Measurements from ENCODE around the gene KCNAB2. TPM values are rescaled to one million over a fixed set of nuclear protein-coding genes. Genes with fewer than 3 reads are reported as not detected.

Gene KCNAB2
- total and polyA plus RNA-seq, 2 donors (not counting 1 experiment from before 2014, with no cell fraction given), result 90.7 to 143 TPM

DNA sequence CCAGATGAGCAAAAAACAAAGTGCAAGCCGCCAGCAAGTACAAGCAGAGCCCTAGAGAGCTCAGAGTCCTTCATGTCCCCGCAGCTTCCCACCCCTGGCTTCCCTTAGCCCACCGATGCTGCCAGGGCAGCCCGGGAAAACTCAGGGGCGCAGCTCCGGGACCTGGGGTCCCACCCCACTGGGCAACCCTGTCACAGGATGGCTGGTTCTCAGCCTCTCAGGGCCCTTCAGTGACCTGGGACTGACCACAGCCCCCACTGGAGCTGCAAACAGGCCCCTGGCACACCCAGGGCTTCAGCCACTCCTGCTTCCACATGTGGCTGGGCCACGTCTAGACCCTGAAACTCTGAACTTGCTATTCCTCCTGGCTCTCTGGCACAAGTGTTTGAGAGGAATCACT is 84.9 kb downstream of the KCNAB2 start:
- intact Hi-C loops (cut with micrococcal nuclease), result no loop called here
- Histone ChIP-seq H4K20me1 (ENCODE audit: control insufficient read depth, insufficient read depth, low read length, poor library complexity, severe bottlenecking) (no peaks in the 10 kb centered on the region), H3K27me3 (replicated peaks in 1 of 4; ENCODE audit: control extremely low read depth in 1 of 4, control insufficient read depth in 3 of 4, insufficient read depth in 4 of 4, low read length in 3 of 4) (peaks cover 0 to 6% (median 0%) of the 10 kb centered on the region in 4 experiments), H3K9me3 (ENCODE audit: control extremely low read depth in 1 of 3, control insufficient read depth in 2 of 3, insufficient read depth in 1 of 3, low read length in 2 of 3) (peaks cover 0 to 29% (median 0%) of the 10 kb centered on the region in 3 donors), H3K36me3 (replicated peaks in 1 of 2; ENCODE audit: control extremely low read depth in 1 of 2, control insufficient read depth in 1 of 2, extremely low read depth in 1 of 2, insufficient read depth in 2 of 2, low read length in 1 of 2) (no peaks in the 10 kb centered on the region), H3K27ac (ENCODE audit: low read length in 2 of 2) (no peak overlapping the region), H3K9ac (ENCODE audit: low read length) (no peak overlapping the region), H3K4me2 (replicated peaks; ENCODE audit: low read depth, low read length, poor library complexity, severe bottlenecking) (no peak overlapping the region), H3K4me1 (ENCODE audit: control insufficient read depth in 2 of 2, insufficient read depth in 2 of 2, low read length in 2 of 2) (no peaks in the 10 kb centered on the region), H3K79me2 (ENCODE audit: control insufficient read depth, insufficient read depth, low read length) (no peaks in the 10 kb centered on the region), H3K4me3 (ENCODE audit: control extremely low read depth in 1 of 5, extremely low read depth in 1 of 5, insufficient read depth in 1 of 5, low read depth in 2 of 5, low read length in 4 of 5) (no peak overlapping the region), H2AFZ (ENCODE audit: insufficient read depth, low read depth, low read length, poor library complexity, severe bottlenecking) (no peak overlapping the region)
- H3K4me3 Mint-ChIP-seq, result no peak overlapping the region
- peaks cover 8% of the 10 kb centered on the region for H3K9me3 Mint-ChIP-seq (ENCODE audit: insufficient read depth)
- TF ChIP-seq, protein P1, sequence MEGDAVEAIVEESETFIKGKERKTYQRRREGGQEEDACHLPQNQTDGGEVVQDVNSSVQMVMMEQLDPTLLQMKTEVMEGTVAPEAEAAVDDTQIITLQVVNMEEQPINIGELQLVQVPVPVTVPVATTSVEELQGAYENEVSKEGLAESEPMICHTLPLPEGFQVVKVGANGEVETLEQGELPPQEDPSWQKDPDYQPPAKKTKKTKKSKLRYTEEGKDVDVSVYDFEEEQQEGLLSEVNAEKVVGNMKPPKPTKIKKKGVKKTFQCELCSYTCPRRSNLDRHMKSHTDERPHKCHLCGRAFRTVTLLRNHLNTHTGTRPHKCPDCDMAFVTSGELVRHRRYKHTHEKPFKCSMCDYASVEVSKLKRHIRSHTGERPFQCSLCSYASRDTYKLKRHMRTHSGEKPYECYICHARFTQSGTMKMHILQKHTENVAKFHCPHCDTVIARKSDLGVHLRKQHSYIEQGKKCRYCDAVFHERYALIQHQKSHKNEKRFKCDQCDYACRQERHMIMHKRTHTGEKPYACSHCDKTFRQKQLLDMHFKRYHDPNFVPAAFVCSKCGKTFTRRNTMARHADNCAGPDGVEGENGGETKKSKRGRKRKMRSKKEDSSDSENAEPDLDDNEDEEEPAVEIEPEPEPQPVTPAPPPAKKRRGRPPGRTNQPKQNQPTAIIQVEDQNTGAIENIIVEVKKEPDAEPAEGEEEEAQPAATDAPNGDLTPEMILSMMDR (IDR thresholded peaks at IDR 0.05), result no peak
- TF ChIP-seq EZH2 (IDR thresholded peaks at IDR 0.05; ENCODE audit: borderline replicate concordance, insufficient read depth, low read depth, low read length, poor library complexity, severe bottlenecking), result no peak
- peaks cover 3% of the 10 kb centered on the region for H3K4me1 Mint-ChIP-seq
- ChIA-PET CTCF (no interaction called here), POLR2A (no interaction called here)
- no peak for DNase-seq
- peaks cover 9% of the 10 kb centered on the region for H3K27me3 Mint-ChIP-seq
- ATAC-seq (ENCODE audit: low read depth), result no peak
- 87% methylated on average over 7 of the region's 7 CpGs for WGBS (ENCODE audit: insufficient coverage)
- H3K27ac Mint-ChIP-seq, result no peak overlapping the region

DNA sequence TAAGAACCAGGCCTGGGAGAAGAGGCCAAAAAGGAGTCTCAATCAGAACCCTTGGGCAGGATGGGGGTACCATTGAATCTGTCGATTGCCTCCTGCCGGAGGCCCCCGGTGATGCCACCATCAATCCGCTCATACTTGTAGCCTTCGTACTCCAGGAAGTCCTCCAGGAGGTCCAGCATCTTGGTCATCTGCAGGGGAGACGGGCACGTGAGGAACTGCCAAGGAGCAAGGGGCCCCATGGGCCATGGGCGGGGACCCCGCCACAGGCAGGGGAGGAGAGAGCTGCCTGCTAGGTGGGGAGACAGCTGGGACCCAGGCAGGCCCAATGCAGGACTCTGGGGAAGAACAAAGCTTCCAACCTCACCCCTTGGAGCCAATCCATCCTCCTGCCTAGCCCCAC is 85.9 kb downstream of the KCNAB2 start:
- DNase-seq, result no peak
- no peak overlapping the region for H3K4me2 ChIP-seq (replicated peaks; ENCODE audit: low read depth, low read length, poor library complexity, severe bottlenecking)
- H3K4me3 ChIP-seq (ENCODE audit: control extremely low read depth in 1 of 5, extremely low read depth in 1 of 5, insufficient read depth in 1 of 5, low read depth in 2 of 5, low read length in 4 of 5), result no peak overlapping the region
- H3K4me1 ChIP-seq (ENCODE audit: control insufficient read depth in 2 of 2, insufficient read depth in 2 of 2, low read length in 2 of 2), result no peaks in the 10 kb centered on the region
- H3K36me3 ChIP-seq (replicated peaks in 1 of 2; ENCODE audit: control extremely low read depth in 1 of 2, control insufficient read depth in 1 of 2, extremely low read depth in 1 of 2, insufficient read depth in 2 of 2, low read length in 1 of 2), result no peaks in the 10 kb centered on the region
- Mint-ChIP-seq H3K4me1 (peaks cover 3% of the 10 kb centered on the region), H3K27me3 (peaks cover 4% of the 10 kb centered on the region), H3K9me3 (ENCODE audit: insufficient read depth) (peaks cover 8% of the 10 kb centered on the region), H3K27ac (no peak overlapping the region), H3K4me3 (no peak overlapping the region)
- ChIA-PET POLR2A (no interaction called here), CTCF (no interaction called here)
- no peak overlapping the region for H3K27ac ChIP-seq (ENCODE audit: low read length in 2 of 2)
- H3K27me3 ChIP-seq (replicated peaks in 1 of 4; ENCODE audit: control extremely low read depth in 1 of 4, control insufficient read depth in 3 of 4, insufficient read depth in 4 of 4, low read length in 3 of 4), result peaks cover 0 to 6% (median 0%) of the 10 kb centered on the region in 4 experiments
- no peak overlapping the region for H3K9ac ChIP-seq (ENCODE audit: low read length)
- no peaks in the 10 kb centered on the region for H4K20me1 ChIP-seq (ENCODE audit: control insufficient read depth, insufficient read depth, low read length, poor library complexity, severe bottlenecking)
- TF ChIP-seq EZH2 (IDR thresholded peaks at IDR 0.05; ENCODE audit: borderline replicate concordance, insufficient read depth, low read depth, low read length, poor library complexity, severe bottlenecking), result no peak
- TF ChIP-seq, protein P1 (IDR thresholded peaks at IDR 0.05), result no peak
- H3K79me2 ChIP-seq (ENCODE audit: control insufficient read depth, insufficient read depth, low read length), result no peaks in the 10 kb centered on the region
- peaks cover 0 to 29% (median 0%) of the 10 kb centered on the region in 3 donors for H3K9me3 ChIP-seq (ENCODE audit: control extremely low read depth in 1 of 3, control insufficient read depth in 2 of 3, insufficient read depth in 1 of 3, low read length in 2 of 3)
- 98% methylated on average over 8 of the region's 9 CpGs for WGBS (ENCODE audit: insufficient coverage)
- intact Hi-C loops (cut with micrococcal nuclease), result no loop called here
- H2AFZ ChIP-seq (ENCODE audit: insufficient read depth, low read depth, low read length, poor library complexity, severe bottlenecking), result no peak overlapping the region
- no peak for ATAC-seq (ENCODE audit: low read depth)
